Measurements from ENCODE around the gene SNORC. TPM values are rescaled to one million over a fixed set of nuclear protein-coding genes. Genes with fewer than 3 reads are reported as not detected.

Gene SNORC
- total and polyA plus RNA-seq, 2 of the 13 experiments (the other 11 are each of a cell fraction or from before 2014, with no cell fraction given), result 59.1 to 86.1 TPM

DNA sequence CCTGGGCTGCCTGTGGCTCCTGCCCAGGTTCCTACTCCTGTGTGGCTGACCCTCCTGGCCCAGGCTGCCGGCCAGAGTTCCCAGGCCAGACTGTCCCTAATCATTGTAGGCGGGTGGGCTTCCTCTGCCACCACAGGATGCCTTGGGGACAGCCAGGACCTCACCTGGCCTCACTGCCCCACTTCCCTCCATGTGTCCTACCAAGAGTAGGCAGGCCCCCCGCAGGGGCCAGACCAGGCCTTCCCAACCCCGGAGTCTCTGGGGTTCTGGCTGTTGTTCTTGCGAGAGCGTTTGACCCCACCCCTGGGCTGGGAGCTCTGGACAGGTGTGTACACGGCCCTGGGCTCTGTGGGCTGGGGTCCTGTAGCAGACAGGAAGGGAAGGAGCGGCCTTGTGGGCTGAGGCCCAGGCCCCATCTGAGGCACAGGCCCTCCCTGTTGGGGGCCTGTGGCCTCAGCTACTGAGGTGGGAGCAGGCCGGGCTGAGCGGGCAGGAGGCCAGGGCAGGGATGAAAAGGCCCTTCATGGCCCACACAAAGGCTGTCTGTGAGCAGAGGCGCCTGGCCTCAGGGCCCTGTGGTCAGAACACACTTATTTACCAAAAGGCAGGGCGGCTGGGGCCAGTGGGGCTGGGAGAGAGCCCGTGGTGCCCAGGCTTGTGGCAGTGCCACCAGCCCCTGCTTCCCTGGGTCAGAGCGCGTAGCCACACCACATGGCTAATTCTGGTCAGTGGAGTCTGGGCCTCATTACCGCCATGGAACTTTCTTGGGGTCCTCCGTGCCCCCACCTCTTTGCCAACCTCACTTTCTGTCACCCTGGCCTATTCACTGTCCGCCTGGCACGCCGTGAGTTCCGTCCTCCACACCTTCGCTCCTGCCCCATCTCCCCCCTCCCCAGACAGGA is 2.0 kb downstream of the SNORC start (continued):
- TF ChIP-seq KIAA2018 (CRISPR knock-in tag; IDR thresholded peaks at IDR 0.05; ENCODE audit: borderline replicate concordance), result 0 out of 2 replicates have a peak, but pooled peaks have one; percentile 58
- peak; percentile 82 for TF ChIP-seq NCOA2 (CRISPR knock-in tag; IDR thresholded peaks at IDR 0.05)
- TF ChIP-seq HOXA9 (CRISPR knock-in tag; IDR thresholded peaks at IDR 0.05; ENCODE audit: borderline replicate concordance), result no peak; the same call in 1 of the 2 replicates
- TF ChIP-seq SMARCE1 (IDR thresholded peaks at IDR 0.05; ENCODE audit: borderline replicate concordance), result no peak
- TF ChIP-seq ZNF761 (CRISPR knock-in tag; conservative IDR thresholded peaks at IDR 0.05), result 0 out of 2 replicates have a peak, but pooled peaks have one; percentile 32
- no peak for TF ChIP-seq NR2F1 (CRISPR knock-in tag; IDR thresholded peaks at IDR 0.05)
- no peak; the same call in 1 of the 2 replicates for TF ChIP-seq ZNF83 (CRISPR knock-in tag; IDR thresholded peaks at IDR 0.05; ENCODE audit: borderline replicate concordance)
- no peak for TF ChIP-seq ZNF432 (CRISPR knock-in tag; IDR thresholded peaks at IDR 0.05; ENCODE audit: borderline replicate concordance)
- no peak for TF ChIP-seq BCL3 (CRISPR knock-in tag; IDR thresholded peaks at IDR 0.05)
- peak; percentile 77; the same call in 1 of the 2 replicates for TF ChIP-seq ZNF556 (CRISPR knock-in tag; IDR thresholded peaks at IDR 0.05; ENCODE audit: borderline replicate concordance)
- TF ChIP-seq KDM3A (CRISPR knock-in tag; IDR thresholded peaks at IDR 0.05; ENCODE audit: low read depth), result no peak
- TF ChIP-seq ZNF619 (CRISPR knock-in tag; IDR thresholded peaks at IDR 0.05), result 0 out of 2 replicates have a peak, but pooled peaks have one; percentile 43
- TF ChIP-seq KDM6A (CRISPR knock-in tag; IDR thresholded peaks at IDR 0.05; ENCODE audit: low read depth), result peak; percentile 76; the same call in 1 of the 2 replicates
- peak; percentile 54 for TF ChIP-seq IRF2 (CRISPR knock-in tag; IDR thresholded peaks at IDR 0.05)
- no peak; the same call in 1 of the 2 replicates for TF ChIP-seq ZNF333 (CRISPR knock-in tag; IDR thresholded peaks at IDR 0.05; ENCODE audit: borderline replicate concordance)
- no peak for TF ChIP-seq ZNF850 (CRISPR knock-in tag; conservative IDR thresholded peaks at IDR 0.05)
- TF ChIP-seq TEAD2 (CRISPR knock-in tag; IDR thresholded peaks at IDR 0.05), result no peak
- TF ChIP-seq PRPF4 (IDR thresholded peaks at IDR 0.05; ENCODE audit: low read depth, low read length, poor library complexity, severe bottlenecking), result no peak
- TF ChIP-seq NFE2 (CRISPR knock-in tag; IDR thresholded peaks at IDR 0.05), result no peak
- no peak for TF ChIP-seq CCAR2 (optimal IDR thresholded peaks at IDR 0.05; ENCODE audit: low read depth, low read length)
- TF ChIP-seq SIN3B (IDR thresholded peaks at IDR 0.05; ENCODE audit: low read length), result no peak
